GM04504 (cell line): Measurements from ENCODE around the gene PIK3R1.

ENCODE experiments used
- DNase-seq: peaks from one replicate; pipeline ENCODE4 v3.0.0-alpha.2; 2012; ENCODE audit warnings: low read depth

Gene PIK3R1

GRCh38 chr5:68271124-68271523 lies 55.6 kb downstream of the PIK3R1 start:
- no peak for DNase-seq

DNA sequence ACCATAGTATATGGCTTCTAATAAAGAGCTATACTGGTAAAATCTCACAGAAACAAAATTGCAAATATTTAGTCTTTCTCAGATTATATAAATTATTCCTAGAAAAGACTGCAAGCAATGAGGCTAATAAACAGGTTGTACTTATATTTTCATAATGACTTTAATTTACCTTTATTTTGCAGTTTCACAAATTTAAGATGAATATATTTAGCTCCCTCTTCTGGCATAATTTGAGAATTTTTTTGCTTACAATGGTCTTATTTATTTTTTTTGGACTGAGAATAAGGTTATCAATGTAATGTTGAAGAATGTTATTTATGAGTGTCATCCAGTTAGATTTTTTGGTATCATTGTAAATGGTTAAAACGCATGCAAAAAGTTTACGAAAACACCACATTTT lies 56.7 kb downstream of the PIK3R1 start:
- DNase-seq = no peak

- DNase-seq = no peak
These were observed 58.3 kb downstream of the PIK3R1 start for GRCh38 chr5:68273717-68274409.

DNA sequence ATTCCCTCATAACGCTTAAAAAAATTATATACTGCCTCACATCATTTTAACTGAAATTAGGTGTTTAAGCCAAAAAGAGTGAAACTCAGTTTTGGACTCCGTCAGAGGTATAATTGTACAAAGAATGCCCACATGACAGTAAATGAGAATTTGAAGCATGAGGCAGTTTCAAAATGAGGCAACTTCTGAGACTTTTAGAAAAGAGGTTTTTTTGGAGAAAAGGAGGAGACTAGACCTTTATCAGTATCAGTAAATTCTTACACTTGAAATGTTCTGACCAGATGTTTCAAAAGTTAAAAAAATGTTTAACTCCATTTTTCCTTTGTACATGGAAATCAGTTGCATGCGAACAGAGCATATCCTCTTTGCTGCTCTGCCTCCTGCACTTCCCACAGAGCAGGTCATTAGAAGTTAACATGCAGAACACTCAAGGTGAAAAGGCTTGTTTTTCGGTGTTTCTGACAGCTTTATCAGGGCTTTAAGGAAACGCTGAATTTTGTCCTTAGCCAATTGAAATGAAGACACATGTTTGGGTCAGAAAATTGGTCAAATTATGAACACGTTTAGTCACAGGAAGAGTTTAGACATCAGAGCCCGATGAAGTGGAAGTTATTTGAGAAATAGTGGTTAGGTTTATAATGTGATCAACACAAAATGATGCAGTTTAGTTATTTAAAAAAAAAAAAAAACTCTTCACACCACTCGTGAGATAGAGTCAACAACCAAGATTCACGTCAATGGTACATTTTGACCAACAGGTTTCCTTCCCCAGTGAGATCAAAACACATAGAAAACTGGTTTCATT lies 59.5 kb downstream of the PIK3R1 start:
- no peak for DNase-seq

GRCh38 chr5:68276740-68277139 lies 61.2 kb downstream of the PIK3R1 start:
- no peak for DNase-seq

GRCh38 chr5:68277431-68277830 lies 61.9 kb downstream of the PIK3R1 start:
- DNase-seq = no peak

DNA sequence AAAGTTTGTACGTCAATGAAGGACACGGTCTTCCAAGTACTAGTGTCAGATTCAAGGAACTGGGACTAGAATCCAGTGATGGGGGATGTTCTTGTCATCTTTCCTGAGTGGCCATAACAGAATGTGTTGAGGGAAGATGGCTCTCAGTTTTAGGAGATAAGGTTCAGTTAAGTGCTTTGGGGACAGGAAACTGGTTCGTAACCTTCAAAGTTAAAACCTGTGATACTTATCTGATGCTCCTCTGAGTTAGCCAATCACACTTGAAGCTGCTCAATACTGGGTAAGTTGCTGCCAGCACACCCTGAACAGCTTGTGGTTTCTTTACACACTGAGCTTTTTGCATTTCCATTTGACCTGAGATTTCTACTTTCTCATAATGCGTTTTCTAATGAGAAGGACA lies 64.4 kb downstream of the PIK3R1 start:
- DNase-seq = no peak

GRCh38 chr5:68282001-68282400 lies 66.4 kb downstream of the PIK3R1 start:
- no peak for DNase-seq

DNA sequence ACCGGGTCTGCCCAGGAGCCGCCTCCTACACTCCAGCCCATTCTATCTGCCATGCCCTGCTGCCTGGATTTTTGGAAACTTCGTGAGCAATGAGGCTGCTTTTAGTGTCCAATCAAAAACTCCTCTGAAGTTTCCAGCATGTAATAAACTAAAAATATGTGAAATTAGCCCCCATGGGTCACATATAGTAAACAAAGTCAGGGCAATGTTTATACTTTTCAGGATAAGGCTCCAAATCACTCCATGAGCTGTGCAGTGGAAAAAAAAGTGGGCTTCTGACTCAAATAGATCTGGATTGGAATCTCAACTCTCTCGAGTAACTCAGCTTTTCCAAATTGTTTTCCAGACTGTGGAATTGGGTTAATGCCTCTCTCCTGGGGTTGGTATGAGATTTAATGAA lies 68.2 kb downstream of the PIK3R1 start:
- DNase-seq = no peak

DNA sequence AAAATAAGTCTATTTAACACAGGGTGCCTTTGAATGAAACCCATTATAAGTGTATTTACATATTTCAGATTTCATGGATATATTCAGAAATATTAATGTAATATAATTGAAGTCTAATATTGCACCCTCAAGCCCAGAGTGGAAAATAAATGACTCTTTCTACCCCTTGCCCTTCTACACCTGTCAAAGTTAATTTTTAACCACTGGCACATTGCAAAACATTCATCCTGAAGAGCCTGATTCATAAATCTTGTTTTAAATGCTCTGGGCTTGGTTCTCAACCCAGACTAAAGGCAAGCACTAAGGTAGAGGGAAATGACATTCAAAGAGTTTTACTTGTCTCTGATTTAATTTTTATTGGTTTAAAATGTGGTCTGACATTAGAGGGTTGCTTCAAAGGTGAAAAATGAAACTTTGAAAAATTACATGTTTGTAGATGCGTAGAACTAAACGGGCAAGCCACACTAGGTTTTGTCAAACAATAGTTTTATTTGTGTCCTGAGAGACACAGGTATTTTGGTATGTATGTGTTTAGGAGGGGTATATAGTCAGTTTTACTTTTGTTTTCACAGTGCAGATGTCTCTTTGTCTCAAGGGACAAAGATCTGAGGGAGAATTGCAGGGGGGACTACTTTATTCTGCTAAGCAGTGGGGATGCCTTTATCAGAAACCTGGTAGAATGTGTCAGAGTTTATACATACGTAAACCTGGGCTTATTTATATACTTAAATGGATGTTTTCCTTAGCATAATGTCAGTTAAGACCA lies 69.7 kb downstream of the PIK3R1 start:
- no peak for DNase-seq

DNA sequence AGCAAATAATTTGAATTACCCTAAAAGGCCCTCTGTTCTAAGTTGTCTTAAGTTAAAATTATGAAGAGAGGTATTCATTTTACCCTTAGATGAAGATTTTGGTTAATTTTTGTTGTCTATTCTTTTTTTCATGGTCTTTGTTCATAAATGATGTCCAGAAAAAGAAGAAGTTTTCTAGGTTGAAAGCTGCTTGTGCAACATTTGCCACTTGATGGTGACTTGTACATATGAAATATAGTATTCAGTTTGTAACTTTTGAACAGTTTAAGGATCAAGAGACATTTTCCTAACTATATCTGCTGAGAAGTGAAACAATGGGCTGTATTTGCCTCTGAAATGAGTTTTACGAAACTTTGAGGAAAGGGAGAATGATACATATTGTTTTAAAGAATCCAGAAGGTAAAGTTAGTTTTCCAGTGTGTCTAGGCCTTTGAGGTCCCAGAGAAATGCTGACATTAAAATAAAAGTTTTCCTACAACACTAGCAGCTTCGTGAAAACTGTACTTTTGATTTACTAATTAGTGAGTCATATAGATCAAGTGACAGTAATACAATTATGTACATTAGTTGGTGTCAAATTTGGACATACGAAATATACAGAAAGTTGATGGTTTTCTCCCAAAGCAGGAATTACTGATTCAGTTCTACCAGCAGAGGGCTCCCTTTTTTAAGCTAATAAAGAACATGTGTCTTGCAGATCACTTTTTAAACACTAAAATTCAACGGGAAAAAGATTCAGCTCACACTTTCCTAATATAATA lies 70.5 kb downstream of the PIK3R1 start:
- DNase-seq = no peak

GRCh38 chr5:68286612-68286912 lies 71.0 kb downstream of the PIK3R1 start:
- DNase-seq = no peak

- no peak for DNase-seq
These were observed 72.0 kb downstream of the PIK3R1 start for GRCh38 chr5:68287631-68287975.

DNA sequence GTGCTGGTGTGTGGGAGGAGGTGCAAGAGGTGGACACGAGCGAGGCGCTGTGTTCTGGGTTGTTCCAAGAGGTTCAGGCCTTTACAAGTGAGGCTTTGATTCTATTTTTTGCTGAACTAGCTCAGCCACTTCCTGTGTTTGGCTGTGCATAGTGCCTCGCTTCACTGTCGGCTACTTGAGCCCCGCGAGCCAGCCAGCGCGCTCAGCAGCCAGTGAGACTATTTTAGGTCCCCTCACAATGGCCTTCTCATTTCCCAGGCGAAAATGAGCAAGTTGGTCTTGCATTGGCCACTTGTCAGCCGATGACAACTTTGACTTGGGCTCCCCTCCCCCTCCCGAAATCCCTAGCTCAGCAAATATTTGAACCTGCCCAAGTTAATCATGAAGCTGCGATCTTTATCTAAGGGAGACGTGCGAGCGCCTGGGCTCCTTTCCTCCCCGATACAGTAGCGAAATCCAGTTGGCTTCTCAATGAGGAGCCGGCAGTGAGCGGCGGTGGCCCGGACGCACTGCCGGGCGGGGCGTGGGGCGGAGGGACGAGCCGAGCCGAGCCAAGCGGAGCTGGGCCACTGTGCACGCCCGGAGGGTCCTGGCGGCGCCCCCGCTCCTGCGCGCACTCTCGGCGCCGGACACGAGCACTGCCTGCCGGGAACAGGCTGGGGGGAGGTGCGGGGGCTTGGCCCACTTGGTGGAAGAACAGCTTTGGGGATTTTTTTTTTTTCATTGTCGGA lies 72.6 kb downstream of the PIK3R1 start:
- no peak for DNase-seq

DNA sequence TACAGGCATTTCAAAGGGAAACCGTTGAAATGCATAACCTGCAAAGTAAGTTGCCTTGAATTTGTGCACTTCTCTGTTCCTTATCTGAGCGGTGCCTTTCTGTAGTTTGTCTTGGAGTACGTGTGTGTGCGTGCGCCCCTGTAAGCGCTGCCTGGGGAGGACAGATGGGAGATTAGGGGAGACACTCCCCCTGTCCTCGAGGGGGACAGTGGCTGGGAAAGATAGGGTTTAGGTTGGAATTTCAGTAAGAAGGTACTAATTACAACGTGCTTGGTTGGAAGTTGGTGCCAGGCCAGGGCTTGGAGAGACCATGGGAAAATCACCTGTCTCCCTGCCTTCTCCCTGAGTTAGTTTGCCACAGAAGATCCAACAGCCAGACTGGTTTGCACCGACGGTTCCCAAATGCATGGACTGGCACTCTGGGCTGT lies 73.2 kb downstream of the PIK3R1 start:
- DNase-seq = no peak

DNA sequence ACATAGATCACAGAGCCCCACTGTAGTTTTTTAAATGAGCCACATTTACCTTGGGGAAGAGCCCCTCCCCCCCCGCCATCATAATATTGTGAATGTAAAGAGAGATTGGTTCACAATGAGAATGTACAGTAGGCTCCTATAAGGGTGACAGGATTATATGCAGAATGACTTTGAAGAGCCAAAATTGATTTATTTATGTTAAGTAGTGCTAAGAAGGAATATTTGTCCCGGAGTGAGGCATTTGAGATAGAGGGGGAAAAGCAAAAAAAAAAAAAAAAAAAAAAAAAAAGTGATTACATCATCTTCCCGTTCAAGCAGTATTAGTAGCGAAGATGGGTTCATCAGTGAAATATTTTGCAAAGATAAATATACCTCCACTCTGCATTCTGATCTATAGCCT lies 73.9 kb downstream of the PIK3R1 start:
- DNase-seq = no peak

- DNase-seq = no peak
These were observed 74.7 kb downstream of the PIK3R1 start for GRCh38 chr5:68290260-68290674.

- DNase-seq = no peak
These were observed 75.3 kb downstream of the PIK3R1 start for GRCh38 chr5:68290847-68291246.

DNA sequence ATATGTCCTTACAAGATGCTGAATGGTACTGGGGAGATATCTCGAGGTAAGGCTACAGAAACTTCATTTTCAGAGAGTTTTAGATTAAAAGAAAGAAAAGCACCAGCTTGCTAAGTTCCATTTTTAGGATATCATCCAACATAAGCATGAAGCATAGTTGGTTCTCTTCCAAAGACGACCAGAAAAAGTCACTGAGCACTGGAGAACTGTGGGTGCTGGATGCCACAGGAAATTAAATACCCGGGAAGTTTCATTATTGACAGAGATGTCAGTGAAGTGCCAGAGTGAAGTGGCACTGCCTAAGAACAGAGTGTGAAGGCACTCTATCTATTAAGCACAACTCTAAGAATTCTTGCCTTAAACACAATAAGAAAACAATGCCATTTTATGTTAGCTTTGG lies 76.8 kb downstream of the PIK3R1 start:
- DNase-seq = no peak

GRCh38 chr5:68295772-68296171 lies 80.2 kb downstream of the PIK3R1 start:
- no peak for DNase-seq

DNA sequence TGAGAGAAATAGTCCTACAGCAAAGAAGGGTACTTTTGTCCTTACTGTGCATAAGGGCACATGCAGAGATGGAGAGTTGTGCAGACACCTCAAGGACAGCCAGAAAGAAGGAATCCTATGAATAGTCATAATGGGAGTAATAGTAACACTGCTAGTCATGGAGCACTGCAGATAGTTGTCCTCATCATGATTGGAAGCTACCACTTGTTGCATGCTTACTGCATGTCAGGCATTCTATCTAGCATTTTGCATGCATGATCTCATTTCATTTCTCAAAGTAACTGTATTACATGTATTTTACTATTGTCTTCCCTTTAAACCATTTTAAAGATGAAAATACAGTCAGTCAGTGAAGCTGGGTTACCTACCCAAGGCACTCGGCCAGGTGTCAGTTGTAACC lies 81.3 kb downstream of the PIK3R1 start:
- no peak for DNase-seq

DNA sequence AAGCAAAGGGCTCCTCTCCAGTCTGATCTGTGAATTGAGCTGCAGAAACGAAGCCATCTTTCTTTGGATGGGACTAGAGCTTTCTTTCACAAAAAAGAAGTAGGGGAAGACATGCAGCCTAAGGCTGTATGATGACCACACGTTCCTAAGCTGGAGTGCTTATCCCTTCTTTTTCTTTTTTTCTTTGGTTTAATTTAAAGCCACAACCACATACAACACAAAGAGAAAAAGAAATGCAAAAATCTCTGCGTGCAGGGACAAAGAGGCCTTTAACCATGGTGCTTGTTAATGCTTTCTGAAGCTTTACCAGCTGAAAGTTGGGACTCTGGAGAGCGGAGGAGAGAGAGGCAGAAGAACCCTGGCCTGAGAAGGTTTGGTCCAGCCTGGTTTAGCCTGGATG lies 82.1 kb downstream of the PIK3R1 start:
- no peak for DNase-seq
